Stimulated activated naive CD4-positive, alpha-beta T cell (primary cell): ENCODE data around the gene ADAD2.
"Not testable (repeated sequence)": the region's sequence is repeated elsewhere in the genome, so short reads cannot be mapped to it uniquely, and the experiment has no call there.

Source experiments
- DNase-seq, 6 experiments: peaks; one replicate each; lab custom pipeline; 2025; lab: John Stamatoyannopoulos, UW

Gene ADAD2

GRCh38 chr16:84195201-84196093 lies 4.5 kb downstream of the ADAD2 start:
- no peak for DNase-seq

DNA sequence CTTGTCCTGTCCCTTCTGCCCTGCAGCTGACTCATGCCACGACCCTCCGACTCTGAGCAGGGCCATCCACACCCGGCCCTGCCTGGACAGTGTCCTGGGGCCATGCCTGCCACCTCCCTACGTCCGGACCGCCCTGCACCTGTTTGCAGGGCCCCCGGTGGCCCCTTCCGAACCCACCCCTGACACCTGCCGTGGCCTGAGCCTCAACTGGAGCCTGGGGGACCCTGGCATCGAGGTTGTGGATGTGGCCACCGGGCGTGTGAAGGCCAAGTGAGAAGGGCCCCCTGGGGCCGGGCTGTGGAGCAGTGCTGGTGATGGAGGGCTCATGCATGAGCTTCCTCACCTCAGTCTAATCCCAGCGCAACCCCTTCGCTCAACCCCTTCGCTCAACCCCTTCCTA lies 5.1 kb downstream of the ADAD2 start:
- no peak for DNase-seq

DNA sequence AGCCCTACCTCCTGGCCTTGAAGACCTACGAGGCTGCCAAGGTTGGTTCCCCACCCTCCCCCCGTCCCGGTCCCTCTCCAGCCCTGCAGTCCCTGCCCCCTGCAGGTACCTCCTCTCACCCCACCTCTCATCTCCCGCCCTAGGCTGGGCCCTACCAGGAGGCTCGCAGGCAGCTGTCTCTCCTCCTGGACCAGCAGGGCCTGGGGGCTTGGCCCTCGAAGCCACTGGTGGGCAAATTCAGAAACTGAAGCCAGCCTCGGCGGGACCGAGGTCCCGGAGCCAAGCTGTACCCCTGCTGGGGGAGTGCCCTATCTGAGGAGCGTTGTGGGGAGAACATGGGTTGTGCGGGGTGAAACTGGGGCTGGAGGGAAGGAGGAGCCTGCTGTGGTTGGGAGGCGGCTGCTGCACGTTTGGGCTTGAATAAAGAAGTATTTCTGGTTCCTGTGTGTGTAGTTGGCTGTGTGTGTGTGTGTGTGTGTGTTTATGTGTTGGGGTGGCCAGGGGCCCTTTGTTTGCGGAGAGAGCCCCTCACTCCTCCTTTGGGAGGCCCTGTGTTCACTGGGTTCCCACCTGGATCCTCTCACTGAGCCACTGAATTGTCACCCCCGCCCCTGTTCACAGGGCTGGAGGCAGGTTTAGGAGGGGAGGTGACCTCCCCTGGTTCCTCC lies 5.9 kb downstream of the ADAD2 start:
- DNase-seq, result no peak

DNA sequence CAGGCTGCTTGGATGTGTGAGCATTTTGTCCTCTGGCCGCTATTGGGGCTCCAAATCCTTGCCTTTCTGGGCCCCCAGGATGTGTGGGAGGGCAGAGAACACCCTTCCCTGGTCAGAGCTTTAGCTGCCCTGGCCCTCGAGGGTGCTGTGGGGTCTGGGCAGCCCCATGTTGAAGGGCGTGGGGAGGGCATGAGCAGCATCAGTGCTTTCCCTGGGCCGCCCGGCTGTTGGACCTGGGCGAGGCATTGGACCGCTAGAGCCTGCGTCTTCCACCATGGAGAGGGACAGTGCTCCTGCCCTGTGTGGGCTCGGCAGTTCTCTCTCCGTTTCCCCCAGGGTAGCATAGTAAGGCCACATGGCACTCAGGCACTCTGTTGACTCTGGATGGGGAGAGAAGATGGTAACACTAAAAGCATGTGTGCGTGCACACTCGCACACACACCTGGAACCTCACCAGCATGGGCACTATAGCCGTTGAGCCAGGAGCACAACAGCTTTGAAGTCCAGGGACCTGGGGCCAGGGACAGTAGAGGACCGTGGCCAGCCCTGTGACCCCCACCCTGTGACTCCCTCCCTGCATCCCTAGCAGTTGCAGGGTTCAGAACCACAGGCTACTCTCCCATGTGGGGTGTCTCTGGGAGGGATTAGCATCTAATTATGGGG lies 6.6 kb downstream of the ADAD2 start:
- DNase-seq, result no peak

DNA sequence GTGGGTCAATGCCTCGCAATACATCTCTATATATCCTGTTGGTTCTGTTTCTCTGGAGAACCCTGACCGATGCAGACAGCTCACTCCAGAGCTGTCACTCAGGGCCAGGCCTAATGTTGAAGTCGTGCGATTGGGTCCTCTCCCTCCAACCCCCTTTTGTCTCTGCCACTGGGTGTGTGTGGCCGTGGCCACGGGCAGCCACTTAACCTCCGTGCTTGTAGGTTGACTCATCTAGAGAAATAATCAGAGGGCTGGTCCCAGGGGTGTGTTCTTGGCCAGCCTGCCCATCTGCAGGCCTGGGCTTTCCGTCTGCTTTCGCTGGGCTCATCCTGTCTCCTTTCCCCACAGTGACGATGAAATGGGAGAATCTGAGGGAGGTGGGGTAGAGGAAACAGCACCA lies 7.4 kb downstream of the ADAD2 start:
- no peak for DNase-seq

DNA sequence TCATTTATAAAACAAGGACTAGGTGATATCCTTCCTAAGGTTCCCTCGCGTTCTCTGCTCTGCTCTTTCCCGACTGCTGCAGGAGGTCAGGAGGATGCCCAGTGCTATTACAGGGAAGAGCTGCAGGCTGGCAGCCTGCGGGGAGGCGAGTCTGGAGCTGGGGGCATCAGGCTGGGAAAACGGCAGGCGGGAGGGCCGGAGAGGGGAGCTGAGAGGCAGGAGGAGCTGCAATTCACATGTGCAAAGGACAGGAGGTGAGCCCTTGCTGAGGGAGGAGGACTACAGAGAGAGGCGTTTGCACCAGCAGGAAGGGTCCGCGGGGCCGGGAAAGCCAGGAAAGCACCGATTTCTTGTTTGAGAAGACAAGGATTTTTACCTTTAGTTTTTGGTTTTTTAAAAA lies 8.1 kb downstream of the ADAD2 start:
- no peak for DNase-seq

GRCh38 chr16:84199861-84200260 lies 8.9 kb downstream of the ADAD2 start:
- DNase-seq, result no peak

DNA sequence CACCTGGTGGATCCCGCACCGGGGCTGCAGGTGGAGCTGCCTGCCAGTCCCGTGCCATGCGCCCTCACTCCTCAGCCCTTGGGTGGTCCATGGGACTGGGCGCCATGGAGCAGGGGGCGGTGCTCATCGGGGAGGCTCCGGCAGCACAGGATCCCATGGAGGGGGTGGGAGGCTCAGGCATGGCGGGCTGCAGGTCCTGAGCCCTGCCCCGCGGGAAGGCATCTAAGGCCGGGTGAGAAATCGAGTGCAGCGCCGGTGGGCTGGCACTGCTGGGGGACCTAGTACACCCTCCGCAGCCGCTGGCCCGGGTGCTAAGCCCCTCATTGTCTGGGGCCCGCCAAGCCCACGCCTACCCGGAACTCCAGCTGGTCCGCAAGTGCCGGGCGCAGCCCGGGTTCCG lies 13.6 kb downstream of the ADAD2 start:
- not testable (repeated sequence) for DNase-seq

DNA sequence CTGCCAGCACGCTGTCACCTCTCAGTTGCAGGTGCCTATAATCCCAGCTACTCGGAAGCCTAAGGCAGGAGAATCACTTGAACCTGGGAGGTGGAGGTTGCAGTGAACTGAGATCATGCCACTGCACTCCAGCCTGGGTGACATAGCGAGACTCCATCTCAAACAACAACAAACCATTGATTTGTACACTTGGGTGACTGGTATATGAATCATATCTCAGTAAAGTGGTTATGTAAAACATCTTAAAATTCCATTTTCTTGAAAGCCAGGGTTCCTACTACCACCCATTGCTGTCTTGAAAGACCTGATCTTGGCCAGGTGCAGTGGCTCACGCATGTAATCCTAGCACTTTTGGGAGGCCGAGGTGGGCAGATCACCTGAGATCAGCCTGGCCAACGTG lies 14.2 kb downstream of the ADAD2 start:
- not testable (repeated sequence) for DNase-seq

DNA sequence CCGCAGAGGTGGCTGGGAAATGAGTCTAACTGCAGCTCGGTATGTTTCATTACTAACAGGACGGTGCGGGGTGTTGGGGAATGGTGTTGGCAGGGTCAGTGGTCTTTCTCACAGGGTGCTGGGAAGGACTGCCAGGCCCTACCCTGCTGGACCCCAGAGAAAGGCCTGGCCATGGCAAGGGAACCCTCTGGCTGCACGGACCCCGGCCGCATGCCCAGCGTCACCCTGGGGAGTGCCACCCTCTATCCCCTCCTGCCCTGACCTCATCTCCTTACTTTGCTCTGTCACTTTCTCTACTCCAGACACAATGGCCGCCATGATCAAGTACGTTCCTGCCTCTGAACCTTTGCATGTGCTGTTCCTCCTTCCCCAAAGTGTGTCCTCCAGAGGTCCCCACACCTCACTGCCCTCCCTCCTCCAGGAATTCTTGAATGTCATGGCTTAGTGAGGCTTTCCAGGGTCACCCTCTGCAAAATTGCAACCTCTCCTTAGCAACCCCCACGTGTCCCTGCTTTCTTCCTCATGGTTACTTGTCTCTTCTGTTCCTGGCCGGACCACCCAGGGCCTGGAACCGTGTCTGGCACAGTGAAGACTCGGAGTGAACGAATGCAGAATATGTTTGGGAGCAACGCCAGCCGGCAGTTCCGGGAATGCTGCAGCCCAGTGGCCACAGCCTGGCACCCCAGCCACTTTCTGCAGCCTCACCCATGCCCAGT lies 15.2 kb downstream of the ADAD2 start:
- no peak for DNase-seq

- no peak for DNase-seq
Measured at GRCh38 chr16:84207251-84207650, 16.3 kb downstream of the ADAD2 start.

- DNase-seq, result no peak
Measured at GRCh38 chr16:84207879-84208278, 16.9 kb downstream of the ADAD2 start.

DNA sequence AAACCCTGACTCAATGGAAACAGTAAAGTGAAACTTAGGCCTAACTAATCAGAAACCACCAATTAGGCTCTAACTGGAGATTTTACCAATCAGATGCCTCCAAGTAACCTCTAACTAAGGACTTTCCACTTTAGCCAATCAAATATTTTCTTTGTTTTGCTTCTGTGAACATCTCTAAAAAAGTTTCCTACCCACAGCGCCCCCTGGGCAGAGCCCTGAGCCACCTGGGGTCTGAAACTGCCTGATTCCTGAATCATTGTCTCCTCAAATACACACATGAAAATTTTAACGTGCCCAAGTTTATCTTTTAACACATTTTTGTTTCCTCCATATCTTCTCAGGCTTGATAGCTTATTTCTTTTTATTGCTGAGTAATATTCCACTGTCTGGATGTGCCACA lies 19.0 kb downstream of the ADAD2 start:
- no peak for DNase-seq

DNA sequence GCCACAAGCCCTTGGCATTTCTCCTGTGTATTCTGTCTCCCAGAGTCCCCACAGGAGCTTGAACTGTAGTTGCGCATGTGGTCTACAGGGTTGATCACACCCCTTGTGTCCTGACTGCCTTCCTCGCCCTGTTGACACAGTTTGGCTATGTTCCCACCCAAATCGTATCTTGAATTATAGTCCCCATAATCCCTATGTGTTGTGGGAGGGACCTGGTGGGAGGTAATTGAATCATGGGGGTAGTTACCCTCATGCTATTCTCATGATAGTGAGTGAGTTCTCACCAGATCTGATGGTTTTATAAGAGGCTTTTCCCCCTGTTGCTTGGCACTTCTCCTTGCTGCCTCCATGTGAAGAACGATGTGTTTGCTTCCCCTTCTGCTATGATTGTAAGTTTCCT lies 21.2 kb downstream of the ADAD2 start:
- DNase-seq, result no peak

DNA sequence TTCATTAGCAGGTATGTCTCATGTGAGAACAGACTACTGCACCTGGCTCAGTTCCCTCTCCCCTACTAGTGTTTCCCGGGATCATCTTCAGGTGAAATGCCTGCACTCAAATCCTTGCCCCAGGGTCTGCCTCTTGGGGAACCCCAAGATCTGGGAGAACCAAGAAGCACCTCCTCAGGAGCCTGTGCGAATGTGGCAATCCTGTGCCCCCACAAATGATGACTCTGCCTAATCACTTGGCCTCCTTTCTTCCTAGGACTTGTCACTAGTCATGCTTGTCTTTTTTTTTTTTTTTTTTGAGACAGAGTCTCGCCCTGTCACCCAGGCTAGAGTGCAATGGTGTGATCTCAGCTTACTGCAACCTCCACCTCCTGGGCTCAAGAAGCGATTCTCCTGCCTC lies 21.7 kb downstream of the ADAD2 start:
- DNase-seq, result no peak

DNA sequence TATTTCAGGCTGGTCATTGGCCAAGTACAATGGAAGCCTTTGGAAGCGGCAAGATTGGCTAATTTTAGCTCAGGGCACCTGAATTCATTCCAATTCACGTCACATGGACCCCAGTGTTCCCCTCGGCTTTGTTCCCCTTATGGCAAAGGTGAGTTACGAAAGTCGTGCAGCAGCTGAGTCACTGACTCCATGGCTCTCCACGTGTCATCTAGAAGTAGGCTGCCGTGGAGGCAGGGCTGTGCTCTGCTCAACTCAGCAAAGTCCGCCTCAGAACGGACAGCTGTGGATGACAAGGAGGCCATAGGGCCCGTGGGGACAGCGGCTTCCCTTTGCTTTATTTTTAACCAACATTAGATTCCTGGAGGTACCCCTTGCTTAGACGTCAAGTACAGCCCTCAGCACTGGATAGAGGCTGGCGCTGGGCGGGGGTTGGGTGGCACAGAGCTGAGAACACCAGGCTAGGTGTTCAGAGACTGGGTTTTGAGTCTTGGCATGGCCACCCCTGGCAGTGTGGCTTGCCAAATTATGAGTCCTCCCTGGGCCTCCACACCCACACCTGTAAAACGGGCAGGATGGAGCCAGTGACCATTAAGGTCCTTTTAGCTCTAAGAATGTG lies 23.6 kb downstream of the ADAD2 start:
- DNase-seq, result no peak

DNA sequence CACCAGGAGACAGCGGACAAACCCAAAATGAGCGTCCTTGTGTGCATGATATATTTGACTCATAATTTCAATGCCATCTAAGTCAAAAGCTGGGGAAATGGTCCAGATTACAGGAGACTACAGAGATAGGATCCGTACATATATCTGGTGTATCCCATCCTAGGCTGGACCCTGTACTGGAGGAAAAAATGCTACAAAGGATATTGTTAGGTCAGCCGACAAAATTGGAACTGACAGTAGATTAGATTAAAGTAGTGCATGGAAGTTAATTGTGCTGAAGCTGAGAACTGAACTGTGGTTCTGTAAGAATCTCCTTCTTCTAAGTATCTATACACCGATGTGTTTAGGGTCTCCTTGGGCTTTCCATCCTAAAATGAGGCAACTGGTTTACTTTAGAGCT lies 24.6 kb downstream of the ADAD2 start:
- no peak for DNase-seq

DNA sequence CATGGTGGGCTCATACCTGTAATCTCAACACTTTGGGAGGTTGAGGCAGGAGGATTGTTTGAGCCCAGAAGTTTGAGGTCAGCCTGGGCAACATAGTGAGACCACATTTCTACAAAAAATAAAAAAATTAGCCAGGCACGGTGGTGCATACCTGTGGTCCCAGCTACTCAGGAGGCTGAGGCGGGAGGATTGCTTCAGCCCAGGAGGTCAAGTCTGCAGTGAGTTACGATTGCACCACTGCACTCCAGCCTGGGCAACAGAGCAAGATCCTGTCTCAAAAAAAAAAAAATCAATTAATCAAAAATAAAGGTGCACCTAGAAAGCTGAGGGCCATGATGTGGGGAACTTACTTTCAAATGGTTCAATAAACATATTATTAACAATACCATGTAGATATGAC lies 25.2 kb downstream of the ADAD2 start:
- DNase-seq, result not testable (repeated sequence)

DNA sequence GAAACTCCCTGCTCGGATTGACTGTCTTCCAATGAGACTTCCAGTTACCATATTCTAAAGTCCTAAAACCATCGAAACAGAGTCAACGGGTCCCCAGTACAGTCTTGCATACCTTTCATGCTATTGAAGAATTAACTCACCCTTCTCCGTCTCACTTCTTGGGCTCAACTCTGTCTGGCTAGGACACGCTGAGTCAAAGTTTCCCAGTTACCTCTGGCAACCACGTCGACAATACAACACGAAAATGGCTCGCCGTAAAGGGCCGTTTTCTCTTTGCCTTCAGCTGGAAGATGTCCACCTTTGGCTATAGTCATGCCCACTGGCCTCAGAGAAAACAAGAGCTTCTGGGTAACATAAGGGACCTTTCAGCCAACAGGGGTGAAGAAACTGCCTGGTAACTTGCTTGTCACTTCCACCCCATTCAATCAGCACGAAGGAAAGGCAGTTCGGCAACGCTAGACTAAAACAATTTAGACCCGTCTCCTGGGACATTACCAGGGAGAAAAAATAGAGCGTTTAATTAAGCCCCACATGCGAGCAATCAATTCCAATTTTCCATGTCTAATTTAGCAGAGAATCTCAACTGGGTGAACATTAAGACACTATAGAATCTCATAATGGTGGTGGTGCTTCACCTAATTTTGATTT lies 27.3 kb downstream of the ADAD2 start:
- no peak for DNase-seq

DNA sequence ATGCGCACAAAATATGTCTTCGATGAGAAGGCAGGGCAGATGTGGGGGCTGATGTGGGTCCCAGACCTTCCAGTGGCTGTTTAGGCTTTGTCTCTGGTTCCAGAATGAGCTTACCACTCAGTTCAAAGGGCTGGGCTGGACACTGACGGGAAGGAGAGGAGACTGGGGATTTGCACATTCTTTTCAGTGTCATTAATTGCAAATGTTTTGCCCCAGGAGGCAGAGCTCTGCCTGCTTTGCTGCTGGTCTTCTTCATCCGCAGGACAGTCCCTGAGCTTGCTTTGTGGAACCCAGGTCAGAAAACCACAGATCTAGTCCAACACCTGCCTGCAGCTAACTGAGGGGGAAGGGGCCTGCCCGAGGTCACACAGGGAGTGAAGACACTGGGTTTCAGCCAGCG lies 28.0 kb downstream of the ADAD2 start:
- no peak for DNase-seq

DNA sequence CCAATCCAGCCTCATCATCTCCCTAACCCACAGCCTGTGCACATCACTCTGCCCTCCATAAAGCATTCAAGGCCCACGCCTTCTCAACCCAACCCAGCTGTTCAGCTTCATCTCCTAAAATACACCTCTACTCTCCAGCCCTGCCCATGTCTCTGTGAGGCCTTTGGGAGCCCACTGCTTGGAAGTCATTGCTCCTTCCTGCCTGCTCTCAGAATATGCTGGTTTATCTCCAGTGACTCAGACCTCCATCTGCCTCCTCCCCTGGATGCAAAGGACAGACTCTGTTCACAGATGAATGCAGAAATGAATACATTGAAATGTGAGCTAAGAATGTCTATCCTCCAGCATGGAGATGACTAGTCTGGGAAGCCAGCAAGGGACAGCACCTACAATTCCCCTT lies 29.9 kb downstream of the ADAD2 start:
- DNase-seq, result no peak
